GM18499 (cell line): ENCODE results near the gene MAP2K6.

Experiments used
- ATAC-seq: cut with Tn5 transposase; IDR thresholded peaks from one replicate; pipeline ENCODE4 v1.9.1; 2021; ENCODE audit warnings: moderate number of reproducible peaks; ENCODE audit not compliant: insufficient read depth, unreplicated experiment

Gene MAP2K6

DNA sequence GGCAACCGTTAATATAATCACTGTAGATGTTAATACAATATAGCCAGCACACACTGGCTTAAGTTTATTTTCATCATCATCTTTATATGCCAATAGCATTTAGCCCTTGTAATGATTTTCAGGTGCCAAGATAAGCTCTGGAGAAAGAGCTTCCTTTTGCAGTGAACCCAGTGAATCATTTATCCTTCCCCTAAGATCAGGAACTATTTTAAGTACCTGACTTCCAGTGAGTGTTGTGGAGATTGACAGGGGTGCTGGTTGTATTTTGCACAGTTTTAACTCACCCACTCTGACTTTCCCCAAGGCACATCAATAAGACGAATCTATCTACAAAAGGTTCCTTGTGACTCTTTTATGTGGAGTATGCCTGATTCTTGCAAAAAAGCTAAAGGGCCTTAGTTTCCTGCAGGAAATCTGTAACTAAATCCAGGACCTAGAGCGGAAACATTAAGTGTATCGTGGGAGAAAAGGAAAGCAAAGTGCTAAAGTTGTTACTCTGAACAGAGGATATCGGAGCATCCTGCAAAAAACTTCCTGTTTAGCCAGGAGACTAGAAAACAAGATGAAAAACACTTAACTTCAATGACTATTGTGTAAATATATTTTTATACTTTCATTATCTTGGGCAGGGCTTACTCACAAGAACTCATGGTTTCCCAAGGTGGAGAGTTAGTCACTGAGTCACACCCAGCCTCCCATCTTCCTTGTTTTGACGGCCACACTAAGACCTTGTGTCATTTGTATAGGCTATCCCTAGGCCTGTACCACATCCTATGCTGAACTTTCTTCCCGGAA is 183.6 kb downstream of the MAP2K6 start:
- ATAC-seq, result no peak

DNA sequence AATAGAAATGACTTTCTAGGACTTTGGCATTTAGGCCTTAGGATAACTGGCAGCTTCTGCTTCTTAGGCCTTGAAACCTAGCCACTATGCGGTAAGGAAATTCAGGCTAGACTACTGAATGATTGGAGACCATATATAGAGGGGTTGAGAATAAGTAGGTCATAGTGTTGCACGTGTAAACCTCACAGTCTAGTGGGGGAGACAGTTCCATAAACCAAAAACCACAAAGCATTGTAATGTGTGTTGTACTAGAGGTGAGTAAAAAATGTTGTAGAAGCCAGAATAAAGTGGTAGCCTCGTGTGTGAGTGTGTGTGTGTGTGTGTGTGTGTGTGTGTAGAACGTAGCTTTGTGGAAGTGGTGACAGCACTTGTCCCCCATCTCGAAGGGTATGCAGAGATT is 188.5 kb downstream of the MAP2K6 start:
- ATAC-seq, result no peak
